Activated naive CD8-positive, alpha-beta T cell treated with anti-CD3 and anti-CD28 coated beads, Interleukin-2, amount 50 U/mL, for 16 hours (primary cell): ENCODE measurements around the gene ZBED4.

Source experiments
- DNase-seq: peaks from one replicate; pipeline ENCODE4 v3.0.0-alpha.2; 2020; ENCODE audit warnings: low read depth, low spot score

ZBED4 gene

GRCh38 chr22:49934891-49935557 lies 81.4 kb downstream of the ZBED4 start:
- peak; percentile 66 for DNase-seq

GRCh38 chr22:49935561-49935960 lies 81.9 kb downstream of the ZBED4 start:
- DNase-seq: no peak

- DNase-seq: peak; percentile 82
Measured at GRCh38 chr22:49936018-49936972, 82.7 kb downstream of the ZBED4 start.

GRCh38 chr22:49936973-49937757 lies 83.5 kb downstream of the ZBED4 start:
- DNase-seq: no peak

GRCh38 chr22:49937758-49938564 lies 84.3 kb downstream of the ZBED4 start:
- no peak for DNase-seq

- DNase-seq: no peak
Measured at GRCh38 chr22:49938565-49939136, 85.0 kb downstream of the ZBED4 start.
